ENCODE measurements around the gene IGFBP5. TPM values are rescaled to one million over a fixed set of nuclear protein-coding genes. Genes with fewer than 3 reads are reported as not detected.

IGFBP5 gene, protein sequence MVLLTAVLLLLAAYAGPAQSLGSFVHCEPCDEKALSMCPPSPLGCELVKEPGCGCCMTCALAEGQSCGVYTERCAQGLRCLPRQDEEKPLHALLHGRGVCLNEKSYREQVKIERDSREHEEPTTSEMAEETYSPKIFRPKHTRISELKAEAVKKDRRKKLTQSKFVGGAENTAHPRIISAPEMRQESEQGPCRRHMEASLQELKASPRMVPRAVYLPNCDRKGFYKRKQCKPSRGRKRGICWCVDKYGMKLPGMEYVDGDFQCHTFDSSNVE
- 100 to 1,000 TPM in 1 of 2 donors, 10 to 100 TPM in 1; 88.5 to 207 TPM for total RNA-seq
- long read RNA-seq, full-length matches to known transcripts, result 1 of 49 reads
- long read RNA-seq, partial matches to known transcripts, result 0 of 49 reads
- long read RNA-seq, other reads (novel, unspliced or antisense), result 48 of 49 reads

DNA sequence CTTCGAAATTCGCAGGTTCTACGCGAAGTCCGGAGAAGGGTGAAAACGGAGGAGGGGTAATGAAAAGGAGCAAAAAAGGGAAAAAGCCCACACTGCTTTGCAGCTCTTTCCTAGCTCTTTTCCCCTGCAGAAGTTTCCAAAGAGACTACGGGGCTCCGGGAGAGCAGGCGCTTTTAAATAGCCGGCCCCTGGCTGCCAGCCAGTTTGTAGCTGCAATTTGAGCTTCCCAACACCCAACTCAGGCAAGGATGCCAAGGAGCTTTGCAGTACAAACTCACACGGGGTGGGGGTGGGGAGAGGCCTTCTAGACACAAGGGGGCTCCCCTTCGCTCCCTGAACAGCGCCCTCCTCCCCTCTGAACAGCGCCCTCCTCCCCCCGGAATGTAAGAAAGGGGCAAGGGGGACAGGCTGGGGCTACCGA, at the start of gene IGFBP5:
Gene IGFBP5, minus strand, starts transcription at position 149 of the 421 bp plus-strand sequence. CDS start 774 bp downstream, outside the sequence.
- peak; percentile 88 for DNase-seq
- ATAC-seq, result peak; percentile 32 to 50
- intact Hi-C loops (cut with DNase I), result loop anchor here (2.0 to 10.0 kb wide), 7 partner anchors 287 to 1019 kb away; no protein-coding TSS in a partner anchor

GRCh38 chr2:216743781-216744180, 48.4 kb upstream of the IGFBP5 start:
- intact Hi-C loops (cut with DNase I), result no loop called here
- DNase-seq (no peak), ATAC-seq (peak in 1 of 2 donors; percentile 22)

- DNase-seq, result peak; percentile 62
- peak; percentile 70 to 73 for ATAC-seq
Measured at GRCh38 chr2:216742411-216742810, 47.1 kb upstream of the IGFBP5 start.

DNA sequence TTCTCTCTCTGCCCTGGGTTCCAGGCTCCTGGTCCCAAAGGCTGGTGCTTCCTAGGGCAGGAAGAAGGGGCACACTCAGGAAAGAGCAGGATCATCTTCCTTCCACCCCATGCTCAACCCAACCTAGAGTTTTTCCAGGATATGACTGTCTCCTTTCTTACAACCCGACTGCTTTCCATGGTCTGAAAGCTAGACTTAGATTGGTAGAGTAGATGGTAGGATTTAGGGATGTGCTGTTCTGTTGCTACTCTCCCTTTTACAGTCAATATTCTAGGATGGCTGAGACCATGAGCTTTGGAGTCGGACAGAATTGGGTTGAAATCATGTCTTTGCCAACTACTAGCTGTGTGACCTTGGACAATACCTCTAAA, 45.9 kb upstream of the IGFBP5 start:
- DNase-seq, result no peak
- intact Hi-C loops (cut with DNase I), result no loop called here
- ATAC-seq, result peak in 1 of 2 donors; percentile 13

More at GRCh38 chr2:216742411-216742810, 47.1 kb upstream of the IGFBP5 start:
- intact Hi-C loops (cut with DNase I), result no loop called here

- ATAC-seq, result peak; percentile 23 to 80
- DNase-seq, result no peak
- intact Hi-C loops (cut with DNase I), result no loop called here
Measured at GRCh38 chr2:216740557-216741222, 45.3 kb upstream of the IGFBP5 start.

DNA sequence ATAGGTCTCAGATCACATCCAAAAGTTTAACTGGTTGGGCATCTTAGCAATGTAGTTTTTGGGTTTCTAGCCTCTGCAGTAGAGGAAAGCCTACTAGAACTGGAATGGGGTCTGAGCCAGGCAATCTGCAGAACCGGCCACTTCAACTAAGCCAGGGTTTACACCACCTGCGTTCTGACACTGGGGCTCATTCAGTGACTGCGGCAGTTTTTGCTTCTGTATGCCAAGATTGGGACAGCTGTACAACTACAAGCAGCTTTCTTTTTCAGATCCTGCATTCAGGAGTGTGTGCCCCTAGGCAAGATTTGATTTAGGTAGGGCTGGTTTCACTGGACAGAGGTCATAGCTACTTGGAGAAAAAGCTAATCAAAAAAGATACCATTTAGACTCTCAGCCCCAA, 43.7 kb upstream of the IGFBP5 start:
- DNase-seq (no peak), ATAC-seq (no peak)
- intact Hi-C loops (cut with DNase I), result no loop called here

GRCh38 chr2:216737676-216738075, 42.3 kb upstream of the IGFBP5 start:
- DNase-seq (no peak), ATAC-seq (no peak)
- intact Hi-C loops (cut with DNase I), result no loop called here

DNA sequence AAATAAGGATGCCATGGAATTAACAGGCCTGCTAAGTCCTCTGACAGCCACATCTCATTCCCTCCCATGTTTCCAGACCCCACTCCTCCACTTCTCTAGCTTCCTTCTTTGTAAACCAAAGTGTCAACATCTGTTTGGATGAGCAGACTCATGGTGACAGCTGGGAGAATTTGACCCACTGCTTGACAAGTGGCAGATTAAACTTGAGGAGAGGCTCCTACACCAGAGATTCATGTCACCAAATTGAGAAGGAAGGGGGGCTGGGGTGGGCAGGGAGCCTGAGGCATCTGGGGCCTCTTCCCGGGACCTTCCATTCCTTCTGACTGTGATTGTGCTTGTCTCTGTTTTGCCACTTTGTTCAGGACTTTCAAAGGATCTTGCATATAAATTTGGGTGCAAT, 41.0 kb upstream of the IGFBP5 start:
- ATAC-seq, result no peak
- intact Hi-C loops (cut with DNase I), result no loop called here
- DNase-seq, result no peak

- intact Hi-C loops (cut with DNase I), result no loop called here
- DNase-seq (no peak), ATAC-seq (no peak)
Measured at GRCh38 chr2:216735668-216736067, 40.3 kb upstream of the IGFBP5 start.

- ATAC-seq (peak in 1 of 2 donors; percentile 71), DNase-seq (no peak)
- intact Hi-C loops (cut with DNase I), result no loop called here
Measured at GRCh38 chr2:216735086-216735485, 39.7 kb upstream of the IGFBP5 start.

DNA sequence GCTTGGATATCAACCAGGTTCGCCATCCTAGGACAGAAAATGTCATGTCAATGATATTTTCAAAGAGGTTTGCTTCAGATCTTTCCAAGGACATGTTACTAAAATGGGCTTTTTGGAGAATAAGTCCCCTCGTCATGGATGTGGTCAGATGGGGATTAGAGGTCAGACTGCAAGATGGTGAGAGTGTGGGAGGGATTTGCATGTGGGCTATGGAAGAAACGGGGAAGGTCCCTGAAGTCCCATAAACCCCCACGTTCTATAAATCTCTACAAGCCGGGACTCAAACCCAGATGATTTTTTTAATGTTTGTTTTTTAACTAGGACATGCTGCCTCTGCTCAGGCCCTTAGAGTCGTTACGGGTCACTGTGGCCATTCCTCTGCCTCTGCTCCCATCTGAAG, 37.7 kb upstream of the IGFBP5 start:
- intact Hi-C loops (cut with DNase I), result no loop called here
- DNase-seq (no peak), ATAC-seq (no peak)

GRCh38 chr2:216732334-216732733, 37.0 kb upstream of the IGFBP5 start:
- intact Hi-C loops (cut with DNase I), result no loop called here
- ATAC-seq, result no peak

GRCh38 chr2:216731465-216731864, 36.1 kb upstream of the IGFBP5 start:
- DNase-seq (no peak), ATAC-seq (no peak)
- intact Hi-C loops (cut with DNase I), result no loop called here

More at GRCh38 chr2:216732334-216732733, 37.0 kb upstream of the IGFBP5 start:
- no peak for DNase-seq

DNA sequence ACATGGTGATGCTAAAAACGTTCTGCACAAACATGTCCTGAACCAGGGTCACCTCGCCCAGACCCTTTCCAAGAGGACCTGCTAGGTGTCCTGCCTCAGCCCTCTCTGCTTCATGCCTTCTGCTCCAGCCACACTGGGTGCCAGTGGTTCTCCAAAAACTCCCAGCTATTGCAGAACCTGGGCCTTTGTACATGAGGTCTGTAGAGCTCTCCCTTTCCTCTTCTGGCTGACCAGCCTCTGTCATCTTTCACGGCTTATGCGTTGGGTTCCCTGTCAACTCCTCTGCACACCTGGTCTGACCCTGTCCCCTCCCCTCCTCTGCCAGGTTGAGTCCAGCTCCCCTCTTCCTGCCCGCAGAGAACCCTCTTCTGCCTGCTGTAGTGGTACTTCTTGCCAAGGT, 35.5 kb upstream of the IGFBP5 start:
- ATAC-seq (no peak), DNase-seq (no peak)
- intact Hi-C loops (cut with DNase I), result no loop called here

DNA sequence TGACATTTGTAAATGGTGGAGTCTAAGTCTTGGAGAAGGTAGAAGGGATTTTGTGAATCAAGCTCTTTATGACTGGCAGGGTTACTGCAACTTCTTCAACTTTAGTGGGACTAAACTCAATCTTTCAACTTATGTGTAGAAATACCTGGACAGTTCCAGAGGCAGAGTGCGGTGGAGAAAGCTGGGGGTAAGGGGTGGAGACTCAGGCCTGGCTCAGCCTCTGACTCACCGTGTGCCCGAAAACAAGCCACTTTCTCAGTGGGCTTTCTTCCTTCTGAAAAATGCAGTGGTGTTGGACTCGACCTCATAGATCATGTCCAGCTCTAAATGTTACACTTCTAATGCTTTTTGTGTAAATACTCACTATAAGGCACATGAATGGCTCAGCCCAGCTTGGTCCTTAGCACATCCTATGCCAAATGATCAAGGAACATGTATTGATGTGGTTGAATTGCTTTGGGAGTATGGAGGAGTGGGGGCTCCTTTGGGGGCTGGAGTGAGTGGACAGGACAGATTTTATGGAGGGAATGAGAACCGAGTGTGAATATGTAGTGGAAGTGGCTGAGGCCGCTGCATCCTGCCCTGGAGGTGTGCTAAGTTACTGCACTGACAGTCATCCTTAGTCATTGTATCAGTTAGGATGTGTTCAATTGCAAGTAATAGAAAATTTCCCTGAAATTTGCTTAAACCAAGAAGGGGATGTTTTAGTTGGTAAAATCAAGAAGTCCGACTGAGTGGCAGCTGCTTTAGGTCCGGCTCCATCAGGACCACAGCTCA, 32.2 kb upstream of the IGFBP5 start:
- ATAC-seq, result no peak
- intact Hi-C loops (cut with DNase I), result no loop called here
- DNase-seq, result no peak

DNA sequence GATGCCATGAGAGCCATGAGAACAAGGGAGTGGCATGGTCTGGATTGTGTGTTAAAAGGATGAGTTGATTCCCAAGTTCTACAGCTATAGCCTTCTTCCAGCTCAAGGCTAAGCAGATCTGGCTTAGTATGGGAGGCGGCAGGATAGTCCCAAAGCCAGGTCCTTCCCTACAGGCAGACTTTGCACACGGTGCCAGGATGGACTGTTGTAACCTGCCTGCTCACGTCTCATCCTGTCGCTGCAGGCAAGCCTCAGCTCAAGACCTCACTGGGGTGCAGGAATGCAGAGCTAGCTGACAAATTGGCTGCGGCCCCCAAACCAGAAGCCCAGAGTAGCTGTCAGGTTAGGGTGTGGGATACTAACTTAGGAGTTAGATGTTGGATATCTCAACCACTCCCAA, 28.8 kb upstream of the IGFBP5 start:
- DNase-seq, result no peak
- intact Hi-C loops (cut with DNase I), result no loop called here
- ATAC-seq, result no peak

GRCh38 chr2:216721141-216721540, 25.8 kb upstream of the IGFBP5 start:
- no peak for DNase-seq
- ATAC-seq, result no peak
- intact Hi-C loops (cut with DNase I), result no loop called here

- intact Hi-C loops (cut with DNase I), result no loop called here
- ATAC-seq, result no peak
- no peak for DNase-seq
Measured at GRCh38 chr2:216720722-216721121, 25.4 kb upstream of the IGFBP5 start.

DNA sequence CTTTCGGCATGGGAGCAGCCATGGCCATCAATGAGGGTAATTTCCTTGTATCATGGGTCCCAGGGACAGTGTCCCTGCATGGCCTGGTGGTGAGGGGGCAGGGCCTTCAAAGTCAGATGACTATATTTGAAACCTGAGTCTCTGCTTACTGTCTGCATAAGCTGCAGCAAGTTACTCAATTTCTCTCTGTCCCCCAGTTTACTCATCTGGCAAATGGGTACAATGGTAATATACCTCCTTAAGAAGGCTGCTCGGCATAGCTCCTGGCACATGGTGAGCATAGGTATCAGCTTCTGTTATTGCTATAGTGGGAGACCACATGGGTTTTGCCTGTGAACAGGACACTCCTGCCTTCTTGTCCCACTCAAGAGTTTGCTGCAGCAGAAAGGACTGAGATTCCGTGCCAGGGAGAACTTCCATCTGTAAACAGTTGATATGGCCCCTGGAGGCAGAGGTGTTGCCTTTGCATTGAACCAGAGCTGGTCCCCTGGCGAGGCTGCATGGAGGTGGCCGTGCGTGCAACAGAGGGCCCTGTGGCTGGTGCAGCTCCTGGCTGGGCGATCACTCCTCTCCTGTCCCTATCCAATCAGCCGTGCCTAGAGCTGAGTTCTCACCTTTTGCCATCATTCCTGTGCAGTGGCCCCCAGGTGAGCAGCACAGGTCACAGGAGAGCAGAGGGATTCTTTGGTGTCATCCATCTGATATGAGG, 22.7 kb upstream of the IGFBP5 start:
- intact Hi-C loops (cut with DNase I), result no loop called here

More for the DNA sequence above, 22.7 kb upstream of the IGFBP5 start:
- ATAC-seq, result no peak
- DNase-seq, result no peak

Data from left cardiac atrium (tissue), 4 donors.